NCI-H2029 treated with DMSO at 0.1 percent for 48 hours (cell line): ENCODE data around the gene SOWAHC.

ENCODE experiments used
- DNase-seq: peaks from one replicate; lab custom pipeline; 2025; lab: John Stamatoyannopoulos, UW

Gene SOWAHC

DNA sequence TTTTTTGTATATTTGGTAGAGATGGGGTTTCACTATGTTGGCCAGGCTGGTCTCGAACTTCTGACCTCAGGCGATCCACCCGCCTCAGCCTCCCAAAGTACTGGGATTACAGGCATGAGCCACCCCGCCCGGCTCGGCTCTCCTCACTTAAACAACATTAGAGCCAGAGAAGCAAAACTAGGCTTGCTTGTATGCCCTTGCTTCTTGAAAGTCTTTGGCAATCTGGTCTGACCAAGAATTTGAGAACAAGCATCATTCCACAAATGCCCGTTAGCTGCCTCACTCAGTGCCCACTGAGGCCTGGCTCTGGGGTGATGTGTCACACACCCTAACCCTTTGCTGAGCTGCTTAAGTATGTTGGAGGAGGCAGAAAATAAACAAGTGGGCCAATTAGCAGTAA, 33.5 kb downstream of the SOWAHC start:
- no peak for DNase-seq

- DNase-seq: no peak
These were observed 33.9 kb downstream of the SOWAHC start for GRCh38 chr2:109648041-109648527.

- no peak for DNase-seq
These were observed 35.9 kb downstream of the SOWAHC start for GRCh38 chr2:109649736-109650695.

DNA sequence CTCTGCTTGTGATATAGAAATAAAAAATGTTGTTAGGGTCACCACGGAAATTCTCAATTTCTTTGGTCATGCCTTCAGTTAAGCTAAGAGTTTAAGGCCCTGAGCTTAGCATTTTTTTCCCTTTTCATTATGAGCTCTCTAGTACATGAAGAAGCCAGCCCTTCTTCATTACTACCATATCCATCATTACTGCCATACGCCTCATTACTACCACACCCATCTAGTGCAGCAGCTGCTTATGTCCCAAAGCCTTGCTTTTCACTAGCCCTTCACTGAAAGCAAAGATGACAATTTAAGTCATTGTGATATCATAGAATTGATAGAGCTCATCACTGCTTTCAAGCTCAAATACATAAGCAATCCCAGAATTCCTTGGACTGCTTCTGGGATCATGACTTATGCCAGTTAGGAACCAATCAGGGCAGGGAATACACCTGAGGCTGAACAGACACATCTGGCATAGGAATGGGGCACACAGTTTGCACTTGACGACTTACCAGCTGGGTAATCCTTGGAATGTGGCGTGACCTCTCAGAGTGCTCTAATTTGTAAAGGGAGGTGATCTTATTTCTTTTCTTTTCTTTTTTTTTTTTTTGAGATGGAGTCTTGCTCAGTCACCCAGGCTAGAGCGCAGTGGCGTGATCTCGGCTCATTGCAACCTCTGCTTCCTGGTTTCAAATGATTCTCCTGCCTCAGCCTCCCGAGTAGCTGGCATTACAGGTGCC, 40.3 kb downstream of the SOWAHC start:
- DNase-seq: no peak

GRCh38 chr2:109655287-109655686, 41.1 kb downstream of the SOWAHC start:
- DNase-seq: no peak

DNA sequence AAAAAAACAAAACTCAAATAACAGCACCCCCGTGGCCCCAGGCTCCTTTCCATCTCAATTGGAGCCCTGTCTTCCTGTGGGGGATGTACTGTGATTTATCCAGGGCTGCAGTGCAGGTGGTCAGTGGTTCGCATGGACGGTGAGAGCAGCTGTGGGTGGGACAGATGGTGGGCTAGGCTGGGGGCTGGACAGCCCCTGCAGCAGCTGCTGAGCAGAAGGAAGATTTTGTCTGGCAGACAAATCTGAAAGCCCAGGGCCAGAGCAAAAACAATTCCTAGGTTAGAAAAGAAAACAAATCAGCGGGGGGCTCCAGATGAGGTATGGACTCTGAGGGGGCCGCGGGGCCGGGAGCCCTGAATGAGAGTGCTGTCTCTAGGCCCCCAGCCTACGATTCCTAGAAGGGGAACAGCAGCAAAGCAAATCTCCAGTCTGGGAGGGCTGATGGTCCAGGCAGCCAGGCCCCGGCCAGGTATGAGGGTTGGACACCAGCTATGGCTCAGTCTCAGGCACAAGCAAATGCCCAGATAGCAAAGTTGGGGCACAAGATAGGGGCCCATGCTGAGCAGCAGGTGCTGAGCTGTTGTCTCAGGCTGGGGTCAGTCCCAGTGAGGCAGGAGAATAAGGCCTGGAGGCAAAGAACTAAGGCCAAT, 45.4 kb downstream of the SOWAHC start:
- DNase-seq: no peak

- DNase-seq: no peak
These were observed 46.1 kb downstream of the SOWAHC start for GRCh38 chr2:109660046-109660860.

DNA sequence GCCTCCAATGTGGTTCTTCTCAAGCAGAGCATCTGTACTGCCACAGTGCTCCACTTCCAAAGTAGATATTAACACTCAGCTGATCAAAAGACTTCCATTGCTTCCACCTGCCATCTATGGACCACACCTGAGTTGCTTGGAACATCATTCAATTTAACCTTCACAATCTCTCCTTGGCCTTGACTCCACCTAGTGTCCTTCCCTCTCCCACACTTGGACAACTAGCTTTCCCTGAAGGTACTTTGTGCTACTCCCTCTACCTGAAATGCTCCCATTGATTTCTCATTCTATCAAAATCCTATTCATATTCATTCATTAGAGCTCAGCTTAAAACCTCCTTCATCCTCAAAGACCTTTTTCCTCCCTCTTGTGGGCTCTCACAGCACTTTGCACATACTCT, 48.7 kb downstream of the SOWAHC start:
- no peak for DNase-seq

DNA sequence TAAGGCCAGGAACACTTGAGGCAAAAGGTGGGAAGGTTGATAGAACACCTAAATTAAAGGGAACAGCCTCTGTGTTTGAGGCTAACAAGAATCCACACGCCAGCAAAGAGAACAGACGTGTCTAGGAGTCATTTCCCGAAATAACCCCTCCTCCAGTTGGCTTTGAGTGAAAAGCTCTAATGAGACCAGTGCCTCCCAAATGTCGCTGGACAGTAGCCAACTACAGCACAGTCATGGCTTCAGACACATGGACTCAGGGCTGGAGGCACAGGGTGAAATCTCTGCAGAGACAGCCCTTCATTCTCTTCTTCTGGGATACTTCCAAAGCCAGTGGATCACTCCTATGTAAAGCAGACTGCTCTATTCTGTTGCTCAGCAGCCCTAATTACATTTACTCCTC, 49.6 kb downstream of the SOWAHC start:
- DNase-seq: no peak

DNA sequence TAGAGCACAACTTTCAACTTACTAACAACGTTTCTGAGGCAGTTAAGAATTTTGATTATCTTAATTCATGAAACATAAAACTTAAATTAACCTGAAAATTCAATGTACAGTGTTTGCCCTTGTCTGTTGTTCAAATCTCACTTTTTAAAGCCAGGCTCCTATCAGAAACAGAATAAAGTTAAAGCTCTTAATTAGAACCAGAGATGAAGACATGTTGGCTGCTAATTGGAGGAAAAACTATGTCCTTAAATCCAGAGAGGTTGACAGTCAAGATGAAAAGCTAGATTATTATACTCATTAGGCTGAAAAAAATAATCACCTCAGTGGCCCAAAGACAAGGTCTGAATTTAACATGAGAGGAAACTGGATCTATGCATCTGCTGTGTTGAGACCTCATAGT, 52.3 kb downstream of the SOWAHC start:
- DNase-seq: no peak
